Measurements from ENCODE around the gene DMAP1.

- TF ChIP-seq TEAD4 (IDR thresholded peaks at IDR 0.05), result no peak
- TF ChIP-seq CEBPB (IDR thresholded peaks at IDR 0.05), result no peak
- TF ChIP-seq ZBTB7A (IDR thresholded peaks at IDR 0.05; ENCODE audit: low read depth), result no peak
- no peak for TF ChIP-seq EP300 (IDR thresholded peaks at IDR 0.05; ENCODE audit: borderline replicate concordance)
- no peak for TF ChIP-seq EGR1 (IDR thresholded peaks at IDR 0.05)
- no peak for TF ChIP-seq NFIC (IDR thresholded peaks at IDR 0.05)
- no peak for TF ChIP-seq CREB1 (IDR thresholded peaks at IDR 0.05; ENCODE audit: low read depth)
- TF ChIP-seq REST (IDR thresholded peaks at IDR 0.05; ENCODE audit: low read depth), result no peak
- TF ChIP-seq MAX (IDR thresholded peaks at IDR 0.05), result no peak
- TF ChIP-seq FOXM1 (IDR thresholded peaks at IDR 0.05; ENCODE audit: borderline replicate concordance, low read depth), result no peak
These were observed 27.8 kb downstream of the DMAP1 start for GRCh38 chr1:44240802-44241671.
